ENCODE measurements around the gene UPB1.
"Not testable (repeated sequence)": the region's sequence is repeated elsewhere in the genome, so short reads cannot be mapped to it uniquely, and the experiment has no call there.

Gene UPB1

DNA sequence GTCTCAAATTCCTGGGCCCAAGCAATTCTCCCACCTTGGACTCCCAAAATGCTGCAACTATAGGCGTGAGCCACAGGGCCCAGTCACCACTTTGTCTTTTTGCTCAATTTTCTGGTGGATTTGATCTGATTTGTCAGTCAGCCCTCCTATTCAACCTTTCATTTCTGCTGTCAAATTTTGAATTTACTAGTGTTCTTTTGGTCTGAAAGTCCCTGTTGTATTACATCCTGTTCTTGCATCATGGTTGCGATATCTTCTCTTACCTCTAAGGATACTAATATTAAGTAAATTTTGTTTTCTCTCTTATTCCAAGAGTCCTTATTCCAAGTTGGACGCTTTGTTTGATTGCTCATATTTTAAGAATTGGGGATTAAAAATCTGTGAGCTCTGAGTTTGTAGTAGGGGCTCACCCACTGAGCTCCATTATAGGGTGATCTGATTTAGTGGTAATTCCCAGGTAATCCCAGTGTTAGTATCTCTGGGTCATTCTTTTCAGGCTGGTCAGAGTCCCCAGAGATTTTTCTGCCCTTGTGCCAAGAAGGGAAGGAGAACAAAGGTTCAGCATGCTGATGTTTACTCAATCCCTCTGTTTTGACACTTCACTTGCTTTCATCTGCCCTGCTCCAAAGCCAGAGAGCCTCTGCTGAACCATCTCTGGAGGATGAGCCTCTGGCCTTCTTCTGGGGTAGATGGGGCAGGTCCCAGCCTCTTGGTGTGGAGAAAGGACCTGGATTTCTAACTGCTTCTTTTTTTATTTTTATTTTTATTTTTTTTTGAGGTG, 10.0 kb downstream of the UPB1 start:
- no peak for DNase-seq

DNA sequence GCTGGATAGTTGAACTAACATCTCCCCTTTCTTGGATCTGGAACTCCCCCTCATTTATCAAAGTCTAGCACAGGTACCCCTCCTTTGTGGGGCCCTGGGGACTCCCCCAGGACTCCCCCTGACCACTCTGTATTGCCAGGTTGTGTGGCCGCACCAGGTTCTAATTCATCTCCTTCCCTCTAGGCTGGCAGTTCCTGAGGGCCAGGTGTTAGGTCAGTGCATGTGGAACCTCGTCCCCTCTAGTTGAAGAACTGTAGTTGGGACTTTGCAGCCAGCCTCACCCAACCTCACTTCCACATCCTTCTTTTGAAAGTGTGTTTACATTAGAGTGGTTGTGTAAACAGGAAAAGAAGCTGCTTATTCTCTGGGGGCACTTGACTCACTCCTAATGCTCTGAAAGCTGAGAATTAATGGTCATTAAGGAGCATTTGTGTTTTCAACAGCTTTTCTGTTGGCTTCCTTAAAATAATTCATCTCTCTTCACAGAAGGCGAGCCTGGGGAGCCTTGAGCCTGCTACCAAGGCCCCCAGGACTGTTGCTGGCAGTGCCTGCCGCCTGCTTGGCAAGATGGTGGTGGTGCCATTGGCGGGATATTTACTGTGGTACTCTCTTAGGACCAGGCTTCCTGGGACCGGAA, 11.8 kb downstream of the UPB1 start:
- no peak for DNase-seq

DNA sequence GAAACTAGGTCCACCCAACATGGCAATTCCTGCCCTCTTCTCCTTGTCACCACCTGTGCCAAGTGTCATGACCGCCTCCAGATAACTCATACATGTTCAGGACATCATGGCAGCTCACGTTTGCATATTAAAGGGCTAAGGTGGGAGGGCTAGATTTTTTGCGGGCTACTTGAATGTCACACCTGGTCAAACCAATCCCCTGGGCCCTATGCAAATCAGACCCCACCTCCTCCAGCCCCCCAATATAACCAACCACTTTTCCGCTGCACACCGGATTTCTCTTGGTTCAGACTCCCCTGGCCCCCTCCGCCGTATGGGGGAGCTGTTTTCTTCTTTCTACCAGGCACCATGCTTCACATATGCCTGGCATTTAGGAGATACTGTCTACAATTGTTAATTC, 12.6 kb downstream of the UPB1 start:
- DNase-seq = no peak

DNA sequence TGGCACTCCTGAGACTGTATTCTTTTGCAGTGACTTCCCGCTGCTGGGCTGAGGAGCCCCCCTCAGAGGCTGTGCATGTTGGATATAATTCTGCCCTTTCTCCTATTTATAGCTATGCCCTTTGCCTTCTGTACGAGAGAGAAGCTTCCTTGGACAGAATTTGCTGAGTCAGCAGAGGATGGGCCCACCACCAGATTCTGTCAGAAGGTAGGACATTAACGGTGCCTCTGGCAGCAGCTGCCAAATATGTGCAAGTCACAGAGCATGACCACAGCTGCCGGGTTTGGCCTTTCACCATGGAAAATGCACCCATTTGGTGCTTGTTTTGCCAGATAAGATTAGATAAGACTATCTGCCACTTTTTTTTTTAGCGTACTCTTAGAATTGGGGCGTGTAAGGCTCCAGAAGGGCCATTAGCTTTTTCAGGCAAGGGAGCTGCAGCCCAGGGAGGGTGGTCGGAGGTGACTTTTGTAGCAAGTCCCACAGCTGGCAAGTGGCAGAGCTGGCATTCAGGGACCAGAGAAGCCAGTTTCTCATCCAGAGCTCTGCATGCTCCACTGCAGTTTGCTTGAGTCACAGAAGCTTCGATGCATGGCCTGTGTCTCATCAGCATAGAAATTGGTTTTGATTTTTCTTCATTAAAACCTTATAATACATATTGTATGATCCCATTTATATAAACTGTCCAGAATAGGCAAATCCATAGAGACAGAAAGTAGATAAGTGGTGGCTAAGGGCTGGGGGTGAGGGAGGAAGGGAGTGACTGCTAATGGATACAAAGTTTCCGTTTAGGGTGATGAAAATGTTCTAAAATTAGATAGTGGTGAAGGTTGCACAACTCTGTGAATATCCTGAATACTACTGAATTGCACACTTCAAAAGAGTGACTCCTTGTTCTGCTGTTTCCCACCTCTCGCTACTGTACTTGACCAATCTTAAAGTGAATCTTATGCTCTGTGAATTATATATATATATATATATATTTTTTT, 15.8 kb downstream of the UPB1 start:
- no peak for DNase-seq

DNA sequence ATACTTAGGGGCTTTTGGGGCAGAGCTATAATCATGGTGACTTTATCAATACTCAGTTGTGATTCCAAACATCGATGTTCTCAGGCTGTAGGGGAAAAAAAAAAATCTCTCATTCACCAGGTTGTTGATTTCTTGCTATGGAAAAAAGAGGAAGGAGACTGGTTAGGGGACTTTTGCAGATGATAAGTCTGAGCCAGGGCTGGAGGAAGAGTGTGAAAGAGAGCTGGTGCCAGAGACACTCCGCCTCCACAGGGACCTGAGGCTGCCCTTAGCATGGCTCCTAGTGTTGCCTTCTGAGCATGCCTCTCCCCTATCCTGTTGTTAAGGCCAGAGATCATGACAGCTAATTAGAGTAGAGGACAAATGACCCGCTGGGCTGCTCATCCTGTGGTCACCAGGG, 16.9 kb downstream of the UPB1 start:
- DNase-seq = no peak

DNA sequence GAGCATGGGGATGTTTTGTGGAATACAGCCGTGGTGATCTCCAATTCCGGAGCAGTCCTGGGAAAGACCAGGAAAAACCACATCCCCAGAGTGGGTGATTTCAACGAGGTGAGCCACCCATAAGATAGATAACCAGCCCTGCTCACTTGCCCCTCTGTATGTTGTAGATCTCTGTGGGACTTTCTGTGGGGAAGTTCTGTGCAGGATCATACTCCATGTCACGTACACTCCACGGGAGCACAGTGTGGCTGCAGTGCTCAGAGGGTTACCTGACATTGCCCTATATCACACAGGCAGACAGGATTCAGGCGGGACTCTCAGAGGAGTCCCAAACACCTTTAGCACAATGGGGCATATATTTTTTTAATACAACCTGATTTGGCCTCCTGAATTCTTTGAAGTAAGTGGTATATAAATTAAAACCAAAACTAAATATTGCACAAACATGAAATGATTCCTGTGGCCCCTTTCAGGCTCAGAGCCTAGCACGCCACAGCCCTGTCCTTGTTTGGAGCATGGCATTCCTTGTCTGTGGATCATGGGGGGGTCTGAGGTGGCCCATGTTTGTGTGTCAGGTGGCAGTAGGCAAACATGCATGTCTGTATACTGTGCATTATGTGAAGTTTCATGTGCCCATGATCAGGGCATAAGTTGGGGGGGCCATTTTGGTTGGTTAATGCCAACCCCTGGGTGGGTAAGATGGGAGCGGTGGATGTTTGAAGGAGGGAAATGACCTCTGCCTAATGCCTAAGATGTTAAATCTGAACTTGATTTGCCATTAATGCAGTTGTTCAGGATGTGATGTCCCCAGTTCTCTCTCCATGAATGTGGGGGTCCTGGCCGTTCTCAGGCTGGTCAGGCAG, 18.5 kb downstream of the UPB1 start:
- DNase-seq = no peak

DNA sequence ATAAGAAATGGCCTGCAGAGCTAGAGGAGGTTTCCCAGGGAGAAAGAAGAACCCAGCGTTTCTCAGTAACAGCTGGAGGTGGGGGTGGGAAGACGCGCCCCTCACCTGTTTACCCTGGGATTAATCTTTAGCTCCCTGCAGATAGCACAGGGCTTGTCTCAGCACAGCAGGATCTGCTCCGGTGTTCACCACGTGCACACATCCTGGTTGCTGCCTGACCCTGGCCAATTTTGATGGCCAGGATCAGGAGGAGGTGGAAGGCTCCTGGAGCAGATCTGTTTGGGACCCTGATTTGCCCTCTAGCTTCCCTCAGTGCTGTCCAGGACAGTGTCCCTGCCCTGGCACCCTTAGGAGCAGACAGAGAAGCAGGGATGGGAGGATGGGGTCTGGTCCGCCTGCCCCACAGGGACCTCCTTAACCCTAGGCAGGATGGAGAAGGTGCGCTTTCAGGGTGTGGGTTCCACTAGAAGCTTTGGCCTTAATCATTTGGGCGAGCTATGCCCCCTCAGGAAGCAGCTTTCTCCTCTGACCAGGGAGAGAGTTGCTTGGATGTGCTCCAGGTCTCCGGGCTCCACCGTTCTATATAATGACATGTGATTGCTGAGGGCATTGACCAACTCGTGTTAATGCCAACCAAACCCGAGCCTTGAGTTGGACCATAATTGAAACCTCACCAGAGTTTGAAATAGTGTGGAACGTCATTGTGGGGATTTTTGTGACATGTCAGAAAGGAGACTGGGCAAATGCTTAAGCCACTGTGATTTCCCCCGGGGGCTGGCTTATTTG, 19.3 kb downstream of the UPB1 start:
- no peak for DNase-seq

DNA sequence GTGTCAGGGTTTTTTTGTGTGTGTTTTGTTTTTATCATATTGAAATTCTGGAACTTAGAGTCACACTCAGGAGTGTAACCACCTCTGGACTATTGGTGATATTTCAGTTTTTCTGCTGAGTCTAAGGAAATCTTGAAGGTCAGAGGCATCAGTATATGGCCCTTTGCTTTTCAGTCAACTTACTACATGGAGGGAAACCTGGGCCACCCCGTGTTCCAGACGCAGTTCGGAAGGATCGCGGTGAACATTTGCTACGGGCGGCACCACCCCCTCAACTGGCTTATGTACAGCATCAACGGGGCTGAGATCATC, 19.9 kb downstream of the UPB1 start:
- no peak for DNase-seq

DNA sequence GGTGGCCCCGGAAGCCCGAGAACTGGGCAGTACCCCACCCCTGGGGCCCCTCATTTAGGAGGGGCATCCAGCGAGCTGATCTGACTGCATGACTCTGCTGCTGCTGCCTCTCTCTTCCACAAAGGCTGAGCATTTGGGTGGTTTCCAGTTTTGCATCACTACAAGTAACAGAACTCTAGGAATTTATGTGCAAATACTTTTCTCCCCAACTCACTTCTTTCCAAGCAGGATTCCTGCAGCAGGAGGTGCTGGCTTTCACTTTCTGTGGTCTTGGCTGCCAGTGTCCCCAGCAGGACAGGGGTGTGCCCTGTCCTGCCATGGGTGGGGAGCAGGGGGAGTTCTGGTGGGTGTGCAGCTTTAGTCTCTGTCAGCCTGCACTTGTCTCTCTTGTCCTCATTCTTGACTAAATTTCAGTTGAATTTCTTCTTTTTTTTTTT, 21.2 kb downstream of the UPB1 start:
- DNase-seq = no peak

DNA sequence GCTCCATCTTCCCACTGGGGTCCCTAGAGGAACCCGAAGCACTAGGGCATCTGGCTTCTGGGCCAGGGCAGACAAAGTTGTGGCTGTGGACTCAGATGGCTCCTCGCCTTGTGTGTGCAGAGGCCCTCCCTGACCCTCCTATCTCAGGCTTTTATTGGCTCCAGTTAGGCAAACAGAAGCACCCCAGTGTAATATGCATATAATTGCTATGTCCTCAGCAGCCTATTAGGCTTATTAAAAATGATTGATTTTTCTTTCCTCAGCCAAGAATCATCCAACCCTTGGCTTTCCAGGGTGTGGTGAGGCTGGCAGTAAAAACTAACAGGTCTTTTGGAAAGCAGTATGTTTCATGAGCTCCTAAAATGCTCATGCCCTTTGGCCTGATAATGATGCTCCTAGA, 22.3 kb downstream of the UPB1 start:
- DNase-seq = no peak

DNA sequence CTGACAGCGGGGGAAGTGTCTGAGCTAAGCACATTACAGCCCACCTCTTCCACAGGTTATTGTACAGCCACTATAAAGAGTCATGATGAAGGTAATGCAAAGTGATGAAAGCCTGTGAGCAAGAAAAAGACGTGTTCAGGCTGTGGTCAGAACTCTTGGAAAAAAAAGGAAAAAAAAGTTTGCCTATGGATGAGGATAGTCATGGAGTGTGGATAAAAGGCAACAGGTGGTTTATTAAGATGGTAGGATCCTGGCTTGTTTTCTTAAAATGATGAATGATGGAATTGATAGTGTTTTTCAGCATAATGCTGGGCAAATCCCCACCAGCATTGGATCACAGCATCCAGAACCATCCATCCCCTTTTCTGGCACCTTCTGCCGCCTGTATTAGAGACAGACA, 23.1 kb downstream of the UPB1 start:
- DNase-seq = no peak

DNA sequence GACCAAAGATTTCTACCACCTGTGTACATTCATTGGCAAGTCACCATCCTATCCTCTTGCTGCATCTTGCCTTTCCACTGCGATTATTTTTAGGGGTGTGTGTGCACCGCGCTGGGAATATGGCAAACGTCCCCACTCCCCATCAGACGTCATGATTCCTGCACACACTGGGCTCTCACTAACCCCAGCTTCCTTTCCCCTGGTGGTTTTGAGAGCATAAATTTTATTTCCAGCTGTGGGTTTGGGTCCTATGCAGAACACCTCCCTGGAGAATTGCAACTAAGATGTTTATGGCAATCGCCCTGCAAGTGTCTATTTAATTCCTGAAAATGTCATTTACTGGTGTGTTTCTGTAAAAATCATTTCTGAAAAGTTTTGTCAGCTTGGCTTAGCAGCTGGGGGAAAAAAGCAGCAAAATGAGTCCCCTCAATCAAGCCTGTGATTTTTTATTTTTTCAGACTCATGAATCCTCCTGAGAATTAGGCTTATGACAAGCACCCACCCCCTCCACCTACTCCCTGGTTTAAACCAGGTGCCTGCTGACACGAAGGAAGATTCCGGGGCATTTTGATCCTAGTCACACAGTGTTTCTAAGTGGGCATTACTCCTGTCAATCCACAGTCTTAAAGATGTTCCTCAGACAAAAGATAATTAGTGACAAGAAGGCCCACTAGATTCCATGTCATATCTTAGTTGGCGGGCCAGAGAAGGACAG, 23.8 kb downstream of the UPB1 start:
- DNase-seq = no peak

DNA sequence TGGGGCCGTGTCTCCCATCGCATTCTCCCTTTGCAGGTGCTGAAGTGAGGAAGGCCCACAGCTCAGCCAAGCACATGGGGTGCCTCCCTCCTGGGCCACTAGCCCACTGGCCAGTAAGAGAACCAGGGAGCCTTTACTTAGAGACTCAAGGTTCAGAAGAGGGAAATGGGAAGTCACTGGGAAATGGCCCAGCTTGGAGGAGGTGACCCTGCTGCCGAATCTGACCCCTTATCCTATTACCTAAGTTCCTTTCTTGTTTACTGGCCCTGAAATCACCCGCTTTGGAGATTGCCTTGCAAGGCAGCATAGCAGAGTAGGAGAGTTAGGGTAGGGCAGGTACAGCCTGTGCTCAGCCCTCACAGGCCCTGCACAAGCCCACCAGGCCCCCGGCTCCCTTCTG, 24.4 kb downstream of the UPB1 start:
- DNase-seq = no peak

DNA sequence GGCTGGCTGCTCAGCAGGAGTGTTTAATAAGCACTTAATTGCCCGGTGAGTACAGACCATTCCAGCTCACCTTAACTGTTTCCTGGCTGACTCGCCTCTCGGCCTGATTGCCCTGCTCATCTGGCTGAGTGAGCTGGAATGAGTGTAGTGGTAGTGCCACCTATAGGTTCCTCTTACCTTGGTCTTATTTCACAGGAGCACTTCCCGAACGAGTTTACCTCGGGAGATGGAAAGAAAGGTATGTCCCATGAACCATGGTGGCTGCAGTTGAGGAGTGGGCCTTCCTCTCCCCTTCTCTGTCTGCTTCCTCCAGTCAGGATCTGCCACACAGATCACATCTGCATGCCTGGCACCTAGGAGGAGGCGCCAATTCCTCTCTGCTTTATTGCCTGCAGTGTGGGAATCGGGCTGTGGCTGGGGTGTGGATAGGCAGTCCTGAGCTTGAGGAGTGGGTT, 26.7 kb downstream of the UPB1 start:
- peak; percentile 38 to 52 for DNase-seq

DNA sequence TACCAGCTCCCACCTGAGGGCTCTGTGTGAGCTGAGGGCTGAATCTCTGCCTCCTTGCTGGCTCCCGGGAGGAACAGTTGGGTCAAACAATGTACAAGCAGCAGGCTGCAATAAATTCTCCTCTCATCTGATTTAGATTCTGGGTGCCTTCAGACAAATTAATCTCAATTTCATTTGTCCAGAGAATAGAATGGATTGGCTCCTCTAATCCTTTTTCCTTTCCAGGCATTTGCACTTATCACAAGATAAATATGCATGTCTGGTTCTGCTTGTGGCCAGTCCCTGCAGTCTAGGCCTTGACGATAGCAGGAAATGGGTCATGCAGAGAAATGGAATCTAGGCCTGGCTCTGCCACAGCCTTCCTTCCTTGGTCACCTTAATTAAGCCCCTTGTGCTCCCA, 28.7 kb downstream of the UPB1 start:
- no peak for DNase-seq

DNA sequence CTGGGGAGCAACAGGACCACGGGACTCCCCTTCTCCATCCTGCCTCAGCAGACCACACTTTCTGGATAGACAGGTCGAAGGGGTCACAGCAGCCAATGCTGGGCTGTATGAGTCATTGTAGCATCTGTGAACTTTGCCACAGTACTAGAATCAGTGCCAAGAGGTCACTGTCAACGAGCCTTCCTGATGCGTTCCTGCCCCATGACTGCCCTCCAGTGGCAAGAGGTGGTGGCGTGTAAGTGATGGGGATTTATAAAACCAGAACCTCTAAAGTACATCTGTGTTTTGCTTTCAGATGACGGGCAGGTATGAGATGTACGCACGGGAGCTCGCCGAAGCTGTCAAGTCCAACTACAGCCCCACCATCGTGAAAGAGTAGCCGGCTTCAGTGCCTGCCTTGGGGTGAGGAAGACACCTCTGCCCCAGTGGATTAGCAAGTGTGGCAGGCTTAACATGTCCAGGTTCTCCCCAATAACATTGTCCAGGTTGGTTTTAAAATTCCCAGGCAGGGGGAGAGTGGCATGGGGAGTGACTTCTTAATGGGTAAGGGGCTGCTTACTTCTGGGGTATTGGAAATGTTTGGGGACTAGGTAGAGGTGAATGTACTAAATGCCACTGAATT, 30.4 kb downstream of the UPB1 start:
- peak; percentile 86 to 89 for DNase-seq

DNA sequence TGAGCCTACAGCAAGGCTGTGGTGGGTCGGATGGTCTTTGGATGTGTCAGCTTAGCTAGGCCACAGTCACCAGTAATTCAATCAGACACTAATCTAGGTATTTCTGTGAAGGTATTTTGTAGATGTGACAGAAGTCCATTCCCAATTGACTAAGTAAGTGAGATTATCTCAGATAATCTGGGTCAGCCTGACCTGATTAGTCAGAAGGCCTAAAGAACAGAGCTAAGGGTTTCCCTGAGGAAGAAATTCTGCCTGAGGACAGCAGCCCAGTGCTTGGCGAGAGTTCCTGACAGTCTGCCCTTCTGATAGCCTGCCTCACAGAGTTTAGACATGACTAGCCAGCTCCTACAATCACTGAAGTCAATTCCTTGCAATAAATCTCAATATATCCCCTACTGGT, 31.1 kb downstream of the UPB1 start:
- no peak for DNase-seq

DNA sequence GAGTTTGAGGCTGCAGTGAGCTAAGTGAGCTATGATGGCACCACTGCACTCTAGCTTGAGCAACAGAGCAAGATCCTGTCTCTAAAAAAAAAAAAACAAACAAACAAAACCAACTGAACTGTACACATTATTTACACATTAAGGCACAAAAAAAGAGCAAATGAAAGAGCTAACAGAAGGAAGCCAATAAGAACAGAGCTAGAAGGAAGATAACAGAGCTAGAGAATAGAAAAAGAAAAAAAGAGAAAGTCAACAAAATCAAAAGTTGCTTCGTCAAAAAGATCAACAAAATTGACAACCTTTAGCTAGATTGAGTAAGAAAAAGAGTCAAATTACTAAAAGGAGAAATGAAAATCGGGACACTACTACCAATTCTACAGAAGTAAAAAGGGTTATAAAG, 34.8 kb downstream of the UPB1 start:
- DNase-seq = no peak

DNA sequence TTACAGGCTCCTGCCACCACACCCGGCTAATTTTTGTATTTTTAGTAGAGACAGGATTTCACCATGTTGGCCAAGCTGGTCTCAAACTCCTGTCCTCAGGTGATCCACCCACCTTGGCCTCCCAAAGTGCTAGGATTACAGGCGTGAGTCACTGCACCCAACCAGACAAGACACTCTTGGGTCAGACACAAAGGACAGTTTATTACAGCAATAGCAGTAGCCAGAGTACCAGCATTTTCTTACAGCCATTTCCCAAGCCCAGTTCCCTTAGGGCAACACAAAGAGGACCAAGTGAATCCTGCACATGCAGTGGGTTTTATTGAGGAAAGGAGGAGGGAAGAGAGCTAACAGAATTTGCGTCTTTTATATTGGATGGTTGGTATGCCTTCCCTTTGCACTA, 35.8 kb downstream of the UPB1 start:
- not testable (repeated sequence) for DNase-seq

DNA sequence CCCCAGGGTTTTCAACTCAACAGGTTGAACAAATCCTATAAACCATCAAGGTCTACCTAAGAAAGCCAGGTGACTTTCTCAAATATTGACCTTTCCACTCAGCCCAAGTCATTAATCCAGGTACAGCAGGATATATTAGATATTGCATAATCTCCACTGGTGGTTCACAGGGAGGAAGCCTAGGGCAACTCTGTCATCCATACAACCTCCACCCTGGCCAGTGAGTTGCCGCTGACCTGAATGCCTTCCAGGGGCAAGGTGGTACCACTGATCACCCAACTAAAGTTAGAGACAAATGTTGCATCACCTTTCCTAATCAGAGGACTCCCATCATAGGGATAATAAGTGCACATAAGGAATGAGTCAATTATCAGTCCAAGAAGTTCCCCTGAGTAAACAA, 36.9 kb downstream of the UPB1 start:
- DNase-seq = no peak

DNA sequence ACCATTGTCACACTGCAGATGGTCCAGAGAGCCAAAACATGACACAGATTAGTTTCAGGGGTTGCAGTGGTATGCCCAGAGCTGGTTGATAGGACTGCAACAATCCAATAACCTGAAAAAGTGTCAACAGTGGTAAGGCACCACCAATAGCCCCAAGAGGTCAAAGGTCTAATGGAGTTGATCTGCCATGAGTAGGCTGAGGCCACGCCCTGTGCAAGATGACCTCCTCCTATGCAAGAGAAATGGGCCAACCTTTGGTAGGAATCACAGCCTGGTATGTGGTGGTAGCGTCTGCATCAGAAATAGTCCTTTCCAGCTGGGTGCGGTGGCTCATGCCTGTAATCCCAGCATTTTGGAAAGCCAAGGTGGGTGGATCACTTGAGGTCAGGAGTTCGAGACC, 40.2 kb downstream of the UPB1 start:
- no peak for DNase-seq

All from activated CD4-positive, alpha-beta T cell treated with anti-CD3 and anti-CD28 coated beads, Interleukin-2, amount 50 U/mL, for 48 hours (primary cell).